Caki2 (cell line): Measurements from ENCODE around the gene VAMP3. TPM values are rescaled to one million over a fixed set of nuclear protein-coding genes. Genes with fewer than 3 reads are reported as not detected.

Experiments used
- DNase-seq: peaks from one replicate; pipeline ENCODE4 v3.0.0-alpha.2; 2015; ENCODE audit warnings: low read depth
- in situ Hi-C: cut with HindIII; loops from 2 replicates; pipeline ENCODE4 v1.10.0; 2016; ENCODE audit warnings: low sequenced_read_pairs, low pct_unique_long_range_greater_than_20kb, mixed read lengths
- total RNA-seq: library from RNA; depleted of rRNA; stranded (reverse); fragments of >200 nt; shearing (Covaris generic); gene quantifications from 2 replicates; pipeline ENCODE4 v1.2.3, GENCODE V29; 2014; ENCODE audit warnings: low replicate concordance

VAMP3 gene
- total RNA-seq, 1 experiment from 2014 or later, result 65.9 TPM

- in situ Hi-C loops, result no loop called here
- DNase-seq, result no peak
Observed at GRCh38 chr1:7755448-7755847, 15.6 kb upstream of the VAMP3 start.

DNA sequence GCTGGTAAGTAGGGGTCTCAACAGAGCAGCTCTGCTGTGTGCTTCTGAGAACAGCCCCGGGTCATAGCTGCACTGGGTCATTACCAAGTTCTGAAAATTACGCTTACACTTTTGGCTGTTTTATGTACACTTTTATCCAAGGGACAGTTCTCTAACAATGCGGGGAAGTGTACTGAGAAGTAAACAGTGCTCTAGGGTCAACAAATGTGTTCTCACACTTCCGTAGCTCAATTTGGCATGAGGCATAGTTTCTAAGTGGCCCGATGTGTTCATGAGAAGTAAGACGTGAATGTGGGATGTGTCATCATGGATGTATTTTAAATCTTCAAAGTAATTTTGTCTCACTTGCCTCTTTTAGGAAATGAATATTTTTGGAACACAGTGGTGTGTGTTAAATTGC, 10.9 kb upstream of the VAMP3 start:
- in situ Hi-C loops, result no loop called here
- DNase-seq, result no peak

- no peak for DNase-seq
- in situ Hi-C loops, result no loop called here
Observed at GRCh38 chr1:7761103-7761502, 10.0 kb upstream of the VAMP3 start.

DNA sequence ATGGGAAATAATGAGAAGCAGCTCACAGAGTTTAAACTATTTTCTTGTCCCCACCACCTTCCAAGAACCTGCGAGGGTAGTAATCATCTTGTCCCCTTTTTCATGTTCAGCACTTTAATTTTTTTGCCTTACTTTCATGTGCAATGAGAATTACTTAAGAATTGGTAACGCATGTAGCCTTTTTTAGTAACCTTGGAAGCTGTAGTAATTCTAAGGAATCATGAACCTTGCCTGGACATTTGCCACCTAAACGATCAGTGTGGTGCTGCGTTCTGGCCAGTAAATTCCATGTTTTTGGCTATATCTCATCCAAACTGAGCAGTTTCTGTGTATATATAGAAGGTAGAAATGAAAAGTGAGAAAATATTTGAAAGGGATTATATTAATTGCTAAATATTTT, 3.9 kb upstream of the VAMP3 start:
- no peak for DNase-seq
- in situ Hi-C loops, result no loop called here

- DNase-seq, result no peak
- in situ Hi-C loops, result no loop called here
Observed at GRCh38 chr1:7768583-7768982, 2.5 kb upstream of the VAMP3 start.

GRCh38 chr1:7769673-7770412, 1.3 kb upstream of the VAMP3 start:
- DNase-seq, result no peak
- in situ Hi-C loops, result no loop called here

DNA sequence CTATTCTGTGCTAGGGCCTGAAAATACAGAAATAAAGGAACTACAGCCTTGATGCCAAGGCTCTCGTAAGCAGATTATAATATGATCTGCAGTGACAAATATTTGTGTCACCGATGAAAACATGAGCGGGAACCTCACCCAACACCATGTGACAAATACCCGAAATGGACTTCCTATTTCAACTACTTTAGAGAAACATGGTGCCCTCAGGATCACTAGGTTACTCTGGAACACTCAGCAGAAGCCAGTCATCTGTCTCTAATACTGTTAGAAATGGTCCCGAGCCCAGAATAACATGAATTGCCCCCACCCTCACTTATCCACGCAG, 463 bp upstream of the VAMP3 start:
- DNase-seq, result peak; percentile 38
- in situ Hi-C loops, result no loop called here

DNA sequence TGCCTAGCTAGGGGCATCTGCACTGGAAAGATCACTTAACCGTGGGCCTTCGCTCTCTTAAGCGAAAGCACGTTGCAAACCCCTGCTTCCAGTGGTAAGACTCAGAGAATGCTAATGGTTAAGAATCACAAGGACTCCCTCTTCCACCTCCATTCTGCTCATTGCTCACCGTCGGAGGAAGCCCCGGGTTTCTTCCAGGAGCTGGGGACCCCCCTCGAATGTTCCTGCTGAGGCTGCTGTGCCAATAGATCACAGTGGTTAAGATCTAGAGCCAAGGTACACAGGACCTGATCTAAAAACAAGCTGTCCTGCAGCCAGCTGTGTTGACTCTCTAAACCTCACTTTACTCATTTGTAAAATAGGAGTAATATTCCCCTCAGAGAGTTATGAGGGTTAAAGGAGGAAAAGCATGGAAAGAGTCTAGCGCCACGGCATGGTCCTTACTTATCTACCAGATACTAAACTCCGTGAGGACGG, 765 bp downstream of the VAMP3 start:
- in situ Hi-C loops, result no loop called here
- peak; percentile 16 for DNase-seq

DNA sequence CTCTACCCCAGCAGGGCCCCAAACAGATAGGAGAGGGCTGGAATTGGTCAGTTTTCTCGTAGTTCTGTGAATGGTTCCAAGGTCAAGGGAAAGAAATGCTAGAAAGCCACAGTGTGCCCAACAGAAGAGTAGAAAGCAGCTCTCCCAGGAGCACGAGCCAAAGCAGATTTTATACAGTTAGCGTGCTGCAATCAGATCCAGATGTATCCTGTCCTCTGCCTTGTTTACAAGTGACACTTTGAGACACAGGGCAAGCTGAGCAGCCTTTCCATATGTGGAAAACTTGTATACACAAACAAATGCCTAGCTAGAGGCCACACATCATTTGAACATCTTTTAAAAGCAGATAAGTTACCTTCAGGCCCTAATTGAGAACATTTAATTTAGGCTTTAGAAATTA, 6.5 kb downstream of the VAMP3 start:
- no peak for DNase-seq
- in situ Hi-C loops, result no loop called here

DNA sequence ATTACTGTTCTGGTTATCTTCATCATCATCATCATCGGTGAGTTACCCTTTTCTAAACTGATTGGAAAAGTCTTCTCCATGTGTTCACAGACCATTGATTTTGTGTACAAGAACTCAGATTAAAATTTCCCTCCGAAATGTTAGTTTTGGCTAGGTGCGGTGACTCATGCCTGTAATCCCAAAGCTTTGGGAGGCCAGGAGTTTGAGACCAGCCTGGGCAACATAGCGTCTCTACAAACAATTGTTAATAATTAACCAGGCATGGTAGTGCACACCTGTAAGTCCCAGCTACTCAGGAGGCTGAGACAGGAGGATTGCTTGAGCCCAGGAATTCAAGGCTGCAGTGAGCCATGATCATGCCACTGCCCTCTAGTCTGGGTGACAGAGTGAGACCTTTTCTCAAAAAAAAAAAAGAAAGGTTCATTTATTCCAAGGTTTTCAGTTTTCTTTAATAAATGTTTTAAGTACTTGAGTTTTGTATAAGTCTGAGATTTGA, 7.1 kb downstream of the VAMP3 start:
- DNase-seq, result no peak
- in situ Hi-C loops, result no loop called here

DNA sequence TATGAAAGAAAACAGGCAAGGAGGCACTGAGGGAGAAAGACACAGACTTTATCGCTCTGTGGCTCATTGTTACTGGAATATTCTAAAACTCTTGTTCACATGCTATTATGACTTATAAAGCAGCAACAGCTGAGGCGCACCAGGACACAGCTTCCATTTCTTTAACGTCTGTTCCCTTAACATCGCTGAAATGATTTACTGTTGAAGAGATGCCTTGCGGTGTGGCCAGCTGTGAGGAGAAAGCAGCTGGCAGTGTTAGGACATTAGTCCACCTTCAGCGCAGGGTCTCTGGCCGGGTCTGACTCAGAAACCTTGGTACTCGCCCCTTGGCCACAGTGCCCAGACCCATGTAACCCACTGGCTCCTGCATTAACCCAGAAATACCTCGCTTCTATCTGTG, 9.9 kb downstream of the VAMP3 start:
- in situ Hi-C loops, result no loop called here
- no peak for DNase-seq

DNA sequence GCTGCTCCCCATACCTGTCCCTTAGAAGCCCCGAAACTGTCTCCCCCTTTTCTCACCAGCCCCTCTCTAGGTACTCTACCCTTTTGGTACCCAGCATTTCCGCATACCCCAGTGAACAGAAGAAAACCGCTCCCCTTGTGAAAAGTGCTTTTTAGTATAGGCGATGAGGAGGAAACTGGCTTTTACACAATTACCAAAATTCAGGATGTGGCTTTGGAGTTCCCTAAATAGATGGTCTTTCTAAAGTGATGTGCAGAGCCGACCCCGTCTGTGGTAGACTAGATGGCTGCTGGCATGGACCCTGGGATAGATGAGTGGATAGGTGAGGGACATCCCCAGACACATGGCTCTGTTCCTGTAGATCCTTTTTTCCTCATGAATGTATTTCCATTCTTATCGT, 10.4 kb downstream of the VAMP3 start:
- DNase-seq, result no peak
- in situ Hi-C loops, result no loop called here

DNA sequence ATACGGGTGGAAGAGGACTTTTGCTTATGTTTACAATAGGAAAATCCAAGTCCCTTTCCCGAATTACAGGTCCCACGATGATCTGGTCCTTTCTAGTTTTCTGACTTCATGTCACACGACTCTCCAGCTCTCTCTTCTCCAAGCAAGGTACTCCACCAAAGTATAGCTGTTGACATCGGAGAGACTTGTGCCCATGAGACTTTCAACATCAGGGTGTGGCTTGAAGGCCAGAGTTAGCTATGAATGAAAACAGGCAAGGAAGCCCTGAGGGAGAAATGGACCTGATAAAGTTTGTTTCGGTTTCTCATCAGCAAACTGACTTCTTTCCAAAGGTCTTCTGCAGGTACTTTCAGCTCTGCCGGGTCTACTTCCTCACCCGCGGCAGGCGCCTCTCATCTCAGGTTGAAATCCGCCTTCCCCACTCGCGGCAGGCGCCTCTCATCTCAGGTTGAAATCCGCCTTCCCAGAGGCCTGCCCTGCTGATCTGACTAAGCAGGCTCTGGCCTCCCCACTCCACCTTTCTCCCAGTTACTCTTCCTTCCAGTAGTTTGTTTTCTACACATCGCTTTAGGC, 10.9 kb downstream of the VAMP3 start:
- no peak for DNase-seq
- in situ Hi-C loops, result no loop called here

GRCh38 chr1:7783178-7783711, 12.1 kb downstream of the VAMP3 start:
- peak; percentile 48 for DNase-seq
- in situ Hi-C loops, result no loop called here

GRCh38 chr1:7783826-7784491, 12.9 kb downstream of the VAMP3 start, which contains the start of gene PER3:
TSS of gene PER3 (plus strand) at chr1:7784291. CDS start at chr1:7784878, 587 bp downstream.
- DNase-seq, result peak; percentile 98
- in situ Hi-C loops, result no loop called here

GRCh38 chr1:7784492-7785071, 13.5 kb downstream of the VAMP3 start:
- no peak for DNase-seq
- in situ Hi-C loops, result no loop called here

DNA sequence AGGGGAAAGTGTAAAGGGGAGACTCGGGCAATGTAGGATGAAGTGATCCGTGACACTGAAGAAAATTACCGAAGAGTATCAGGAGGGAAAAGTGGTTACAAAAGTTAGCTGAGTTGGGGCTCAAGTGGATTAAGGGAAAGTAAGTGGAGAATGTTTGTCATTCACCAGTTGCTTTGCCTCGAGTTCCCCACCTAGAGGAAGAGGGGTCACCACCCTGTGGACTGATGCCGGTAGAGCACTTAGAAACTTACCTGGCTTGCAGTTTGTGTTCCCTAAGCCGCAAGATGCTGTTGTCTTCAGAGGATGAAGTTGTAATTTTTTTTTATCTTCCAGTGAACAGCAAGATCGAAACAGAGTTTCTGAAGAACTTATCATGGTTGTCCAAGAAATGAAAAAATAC, 14.0 kb downstream of the VAMP3 start:
- in situ Hi-C loops, result no loop called here
- no peak for DNase-seq

- in situ Hi-C loops, result no loop called here
- no peak for DNase-seq
Observed at GRCh38 chr1:7786795-7787194, 15.7 kb downstream of the VAMP3 start.

- no peak for DNase-seq
- in situ Hi-C loops, result no loop called here
Observed at GRCh38 chr1:7789828-7790227, 18.7 kb downstream of the VAMP3 start.
